SH-SY5Y (cell line): ENCODE data around the gene PLIN4.

ENCODE experiments used
- GATA2 ChIP-seq: IDR thresholded peaks from 2 replicates; pipeline ENCODE4 v1.6.1; 2011; ENCODE audit warnings: mild to moderate bottlenecking, low read depth, low read length
- GATA3 ChIP-seq: IDR thresholded peaks from 2 replicates; pipeline ENCODE4 v1.6.1; 2011; ENCODE audit warnings: low read depth, mild to moderate bottlenecking, low read length, moderate library complexity

DNA sequence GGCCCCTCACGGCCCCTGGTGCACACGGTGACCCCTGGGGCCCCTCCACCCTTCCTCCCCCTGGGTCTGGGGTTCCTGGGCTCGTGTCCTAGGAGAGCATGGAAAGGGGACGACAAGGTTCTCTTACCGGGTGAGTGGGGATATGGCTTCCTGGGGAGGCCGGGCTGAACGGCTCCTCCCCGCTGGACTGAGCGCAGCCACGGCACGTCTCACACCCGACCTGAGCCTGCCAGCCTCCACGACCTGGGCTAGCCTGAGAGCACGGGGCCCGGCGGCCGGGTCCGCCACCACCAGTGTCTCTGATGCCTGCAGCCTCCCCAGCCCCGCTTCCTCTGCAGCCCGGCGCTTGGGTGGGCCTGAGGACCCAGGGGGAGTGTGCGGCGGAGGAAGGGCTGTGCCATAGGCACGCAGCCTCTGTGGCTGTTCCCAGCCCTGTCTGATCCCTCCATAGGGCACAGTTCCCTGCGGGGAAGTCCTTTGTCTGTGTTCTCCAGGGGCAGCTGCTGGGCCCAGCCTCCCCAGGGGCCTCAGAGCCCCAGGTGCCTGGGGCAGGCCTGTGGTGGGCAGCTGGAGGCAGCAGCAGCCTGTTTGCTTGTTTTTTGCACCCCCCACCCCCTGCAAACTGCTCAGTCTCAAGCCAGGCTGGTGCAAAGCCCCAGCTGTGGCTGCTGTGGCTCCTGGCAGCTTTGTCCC, 15.0 kb downstream of the PLIN4 start:
- TF ChIP-seq GATA3, result no peak
- TF ChIP-seq GATA2, result no peak
